ENCODE results near the gene FGD2.

DNA sequence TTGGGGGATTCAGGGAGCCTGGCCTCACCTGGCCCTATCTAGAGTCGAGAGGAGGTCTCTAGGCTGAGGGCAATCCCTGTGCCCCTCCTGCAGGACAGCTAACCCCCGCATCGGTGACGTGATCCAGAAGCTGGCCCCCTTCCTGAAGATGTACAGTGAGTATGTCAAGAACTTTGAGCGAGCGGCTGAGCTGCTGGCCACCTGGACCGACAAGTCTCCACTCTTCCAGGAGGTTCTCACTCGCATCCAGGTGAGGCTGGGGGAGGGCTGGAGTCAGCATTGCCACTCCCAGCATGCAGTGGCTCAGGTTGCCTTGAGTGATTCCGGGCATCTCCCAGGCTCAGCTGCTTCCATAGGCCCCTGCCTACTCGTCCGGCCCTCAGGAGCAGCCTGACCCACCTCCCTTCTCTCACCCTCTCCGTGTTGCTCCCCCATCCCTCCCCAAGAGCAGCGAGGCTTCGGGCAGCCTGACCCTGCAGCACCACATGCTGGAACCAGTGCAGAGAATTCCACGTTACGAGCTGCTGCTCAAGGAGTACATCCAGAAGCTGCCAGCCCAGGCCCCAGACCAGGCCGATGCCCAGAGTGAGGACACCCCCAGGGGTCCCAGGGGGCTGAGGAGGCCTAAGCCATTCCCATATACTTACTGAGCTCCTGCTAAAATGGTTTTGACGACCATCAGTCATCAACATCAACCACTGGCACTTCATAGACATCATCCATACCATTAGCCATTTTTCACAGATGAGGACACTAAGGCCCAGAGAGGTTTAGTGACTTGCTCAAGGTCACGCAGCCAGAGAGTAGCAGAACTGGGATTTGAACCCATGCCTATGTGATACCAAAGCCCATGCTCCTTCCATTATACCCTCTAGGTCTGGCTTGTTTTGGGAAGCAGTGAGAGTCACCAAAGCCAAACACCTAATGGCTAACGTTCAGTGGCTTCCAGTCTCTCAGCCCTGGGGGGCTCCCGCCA, 8.3 kb downstream of the FGD2 start:
- TF ChIP-seq, protein P1, sequence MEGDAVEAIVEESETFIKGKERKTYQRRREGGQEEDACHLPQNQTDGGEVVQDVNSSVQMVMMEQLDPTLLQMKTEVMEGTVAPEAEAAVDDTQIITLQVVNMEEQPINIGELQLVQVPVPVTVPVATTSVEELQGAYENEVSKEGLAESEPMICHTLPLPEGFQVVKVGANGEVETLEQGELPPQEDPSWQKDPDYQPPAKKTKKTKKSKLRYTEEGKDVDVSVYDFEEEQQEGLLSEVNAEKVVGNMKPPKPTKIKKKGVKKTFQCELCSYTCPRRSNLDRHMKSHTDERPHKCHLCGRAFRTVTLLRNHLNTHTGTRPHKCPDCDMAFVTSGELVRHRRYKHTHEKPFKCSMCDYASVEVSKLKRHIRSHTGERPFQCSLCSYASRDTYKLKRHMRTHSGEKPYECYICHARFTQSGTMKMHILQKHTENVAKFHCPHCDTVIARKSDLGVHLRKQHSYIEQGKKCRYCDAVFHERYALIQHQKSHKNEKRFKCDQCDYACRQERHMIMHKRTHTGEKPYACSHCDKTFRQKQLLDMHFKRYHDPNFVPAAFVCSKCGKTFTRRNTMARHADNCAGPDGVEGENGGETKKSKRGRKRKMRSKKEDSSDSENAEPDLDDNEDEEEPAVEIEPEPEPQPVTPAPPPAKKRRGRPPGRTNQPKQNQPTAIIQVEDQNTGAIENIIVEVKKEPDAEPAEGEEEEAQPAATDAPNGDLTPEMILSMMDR (IDR thresholded peaks at IDR 0.05), result no peak
- TF ChIP-seq POLR2A (IDR thresholded peaks at IDR 0.05), result no peak
